GM18505 (cell line): ENCODE data around the gene STK32A.

Experiments used
- ATAC-seq: cut with Tn5 transposase; IDR thresholded peaks from one replicate; pipeline ENCODE4 v1.9.1; 2021; ENCODE audit not compliant: unreplicated experiment
- POLR2A ChIP-seq: IDR thresholded peaks from 4 replicates; pipeline ENCODE4 v1.6.1; 2011; ENCODE audit warnings: borderline replicate concordance; ENCODE audit not compliant: insufficient read depth, insufficient read length; ENCODE audit errors: extremely low read depth

STK32A gene

GRCh38 chr5:147234825-147235635 is at the start of gene STK32A:
STK32A (plus strand) TSS chr5:147235026; CDS start chr5:147239635, 4,609 bp downstream.
- no peak for ATAC-seq
- no peak for TF ChIP-seq POLR2A

GRCh38 chr5:147187099-147187540 is 47.7 kb upstream of the STK32A start:
- TF ChIP-seq POLR2A, result no peak
- no peak for ATAC-seq

- peak; percentile 83 for ATAC-seq
- no peak for TF ChIP-seq POLR2A
Measured at GRCh38 chr5:147188200-147189108, 46.4 kb upstream of the STK32A start.

- TF ChIP-seq POLR2A, result no peak
- ATAC-seq, result no peak
Measured at GRCh38 chr5:147189109-147189424, 45.8 kb upstream of the STK32A start.

- no peak for TF ChIP-seq POLR2A
- no peak for ATAC-seq
Measured at GRCh38 chr5:147190331-147190730, 44.5 kb upstream of the STK32A start.

- no peak for ATAC-seq
- TF ChIP-seq POLR2A, result no peak
Measured at GRCh38 chr5:147193123-147193522, 41.7 kb upstream of the STK32A start.

GRCh38 chr5:147200004-147200403 is 34.8 kb upstream of the STK32A start:
- TF ChIP-seq POLR2A, result no peak
- no peak for ATAC-seq

GRCh38 chr5:147203213-147203612 is 31.6 kb upstream of the STK32A start:
- no peak for ATAC-seq
- TF ChIP-seq POLR2A, result no peak

GRCh38 chr5:147204576-147204975 is 30.2 kb upstream of the STK32A start:
- TF ChIP-seq POLR2A, result no peak
- ATAC-seq, result no peak

- ATAC-seq, result no peak
- TF ChIP-seq POLR2A, result no peak
Measured at GRCh38 chr5:147208134-147208533, 26.7 kb upstream of the STK32A start.

GRCh38 chr5:147216552-147217154 is 18.2 kb upstream of the STK32A start:
- ATAC-seq, result no peak
- no peak for TF ChIP-seq POLR2A

GRCh38 chr5:147223343-147223742 is 11.5 kb upstream of the STK32A start:
- no peak for TF ChIP-seq POLR2A
- no peak for ATAC-seq

GRCh38 chr5:147223948-147224791 is 10.7 kb upstream of the STK32A start:
- no peak for TF ChIP-seq POLR2A
- ATAC-seq, result no peak

GRCh38 chr5:147225938-147226337 is 8.9 kb upstream of the STK32A start:
- ATAC-seq, result no peak
- no peak for TF ChIP-seq POLR2A
